K562 treated with DMSO at 1 percent for 48 hours (cell line): ENCODE results near the gene LMBRD1. TPM values are rescaled to one million over a fixed set of nuclear protein-coding genes. Genes with fewer than 3 reads are reported as not detected.

Source experiments
- total RNA-seq: library from RNA; unstranded; fragments of 300-600 nt; gene quantifications from 2 replicates; pipeline ENCODE4 v1.2.3, GENCODE V29; 2022; ENCODE audit warnings: low replicate concordance; ENCODE audit errors: extremely low read depth

Gene LMBRD1
- not detected in 2 replicates for total RNA-seq

DNA sequence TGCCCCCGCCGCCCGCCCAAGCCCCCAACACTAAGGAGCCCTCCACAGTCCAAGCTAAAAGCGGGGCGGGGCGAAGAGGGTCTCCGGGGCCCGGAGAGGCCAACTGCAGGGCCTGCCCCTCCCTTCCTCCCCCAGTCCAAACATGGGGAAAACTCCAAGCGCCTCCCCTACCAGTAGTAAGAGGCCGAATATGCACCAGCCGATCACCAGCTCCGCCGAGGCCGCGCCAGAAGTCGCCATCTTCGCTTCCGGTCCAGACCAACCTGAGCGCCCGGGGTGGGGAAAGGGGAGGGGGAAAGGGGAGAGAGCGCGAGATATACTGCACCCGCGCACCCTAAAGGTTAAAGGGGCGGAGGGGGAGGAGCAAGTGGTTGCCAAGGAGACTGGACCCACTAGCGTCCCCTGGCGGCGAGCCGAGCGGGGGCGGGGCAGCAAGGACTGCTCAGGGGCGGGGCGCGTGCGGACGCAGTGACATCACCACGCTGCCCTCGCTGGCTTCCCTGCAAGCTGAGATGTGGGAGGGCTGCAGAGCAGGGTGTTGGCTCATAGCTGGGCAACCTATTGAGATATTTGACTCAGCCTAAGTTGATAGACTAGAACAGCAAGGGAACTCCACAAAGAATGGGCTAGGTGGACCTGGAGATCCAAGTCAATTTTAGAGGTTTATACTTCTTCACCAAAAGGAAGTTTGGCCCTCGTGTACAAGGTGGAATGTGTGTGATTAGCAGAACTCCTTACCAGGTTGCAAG lies at the start of gene LMBRD1:
Gene LMBRD1, minus strand, starts transcription at position 369 of the 749 bp plus-strand sequence. Its CDS starts 129 bp downstream, at position 240.

Other genes starting within 250 kb of the LMBRD1 start
- gene COL19A1, start 69.5 kb upstream of the LMBRD1 start, total RNA-seq = not detected in 2 replicates